HG03025 (cell line): ENCODE measurements around the gene TXNDC15.
"Not testable (repeated sequence)": the region's sequence is repeated elsewhere in the genome, so short reads cannot be mapped to it uniquely, and the experiment has no call there.

ENCODE experiments used
- ATAC-seq: cut with Tn5 transposase; IDR thresholded peaks from one replicate; pipeline ENCODE4 v1.9.1; 2021; ENCODE audit warnings: mild to moderate bottlenecking, moderate library complexity; ENCODE audit not compliant: unreplicated experiment, low FRiP score

TXNDC15 gene, protein sequence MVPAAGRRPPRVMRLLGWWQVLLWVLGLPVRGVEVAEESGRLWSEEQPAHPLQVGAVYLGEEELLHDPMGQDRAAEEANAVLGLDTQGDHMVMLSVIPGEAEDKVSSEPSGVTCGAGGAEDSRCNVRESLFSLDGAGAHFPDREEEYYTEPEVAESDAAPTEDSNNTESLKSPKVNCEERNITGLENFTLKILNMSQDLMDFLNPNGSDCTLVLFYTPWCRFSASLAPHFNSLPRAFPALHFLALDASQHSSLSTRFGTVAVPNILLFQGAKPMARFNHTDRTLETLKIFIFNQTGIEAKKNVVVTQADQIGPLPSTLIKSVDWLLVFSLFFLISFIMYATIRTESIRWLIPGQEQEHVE

GRCh38 chr5:134873987-134874830, at the start of gene TXNDC15:
Gene TXNDC15, plus strand, starts transcription at chr5:134874371. Its CDS starts 57 bp downstream, at chr5:134874428.
- ATAC-seq = peak; percentile 81

- no peak for ATAC-seq
Measured at GRCh38 chr5:134824681-134825080, 49.5 kb upstream of the TXNDC15 start.

- ATAC-seq = no peak
Measured at GRCh38 chr5:134825212-134825611, 49.0 kb upstream of the TXNDC15 start.

DNA sequence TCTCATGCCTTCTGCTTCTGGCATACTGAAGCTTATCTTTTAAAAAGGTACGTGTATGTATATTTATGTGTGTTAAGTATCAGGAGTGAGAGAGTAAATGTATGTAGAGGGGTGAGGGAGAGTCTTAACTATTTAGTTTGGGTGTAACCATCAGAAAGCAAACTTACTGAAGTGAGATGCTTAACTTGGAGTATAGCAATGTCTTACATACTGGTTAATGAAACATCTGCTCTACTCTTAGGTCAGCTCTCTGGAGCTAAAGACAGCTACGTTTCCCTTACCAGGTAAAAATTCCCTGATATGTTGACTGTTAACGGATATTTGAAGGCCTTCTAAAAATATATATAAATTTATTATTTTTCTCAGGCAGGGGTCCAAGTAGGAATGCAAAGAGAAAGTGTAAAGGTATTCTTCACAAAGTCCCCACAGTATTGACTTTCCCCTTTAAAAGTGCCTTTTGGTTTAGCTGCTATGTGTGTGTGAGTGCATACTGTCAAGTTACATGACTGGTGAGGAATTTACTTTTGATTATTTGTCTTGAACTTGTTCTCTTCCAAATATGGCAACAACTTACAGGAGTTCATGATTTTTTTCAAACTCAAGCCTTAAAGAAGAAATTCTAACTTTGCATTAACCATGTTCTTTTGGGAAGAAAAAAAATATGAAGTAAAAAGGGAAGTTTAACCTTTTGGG, 40.7 kb upstream of the TXNDC15 start:
- ATAC-seq = no peak

DNA sequence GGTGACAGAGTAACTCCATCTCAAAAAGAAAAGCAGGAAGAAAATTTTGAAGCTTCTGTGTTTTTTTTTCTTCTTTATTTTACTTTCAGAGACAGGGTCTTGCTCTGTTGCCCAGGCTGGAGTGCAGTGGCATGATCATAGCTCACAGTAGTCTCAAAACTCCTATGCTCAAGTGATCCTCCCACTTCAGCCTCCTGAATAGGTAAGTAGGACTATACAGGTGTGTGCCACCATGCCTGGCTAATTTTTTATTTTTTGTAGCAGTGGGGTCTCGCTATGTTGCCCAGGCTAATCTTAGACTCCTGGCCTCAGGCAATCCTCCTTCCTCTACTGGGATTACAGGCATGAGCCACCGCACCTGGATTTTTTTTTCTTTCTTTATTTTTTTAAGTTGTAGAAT, 38.5 kb upstream of the TXNDC15 start:
- no peak for ATAC-seq

- no peak for ATAC-seq
Measured at GRCh38 chr5:134837530-134838181, 36.5 kb upstream of the TXNDC15 start.

DNA sequence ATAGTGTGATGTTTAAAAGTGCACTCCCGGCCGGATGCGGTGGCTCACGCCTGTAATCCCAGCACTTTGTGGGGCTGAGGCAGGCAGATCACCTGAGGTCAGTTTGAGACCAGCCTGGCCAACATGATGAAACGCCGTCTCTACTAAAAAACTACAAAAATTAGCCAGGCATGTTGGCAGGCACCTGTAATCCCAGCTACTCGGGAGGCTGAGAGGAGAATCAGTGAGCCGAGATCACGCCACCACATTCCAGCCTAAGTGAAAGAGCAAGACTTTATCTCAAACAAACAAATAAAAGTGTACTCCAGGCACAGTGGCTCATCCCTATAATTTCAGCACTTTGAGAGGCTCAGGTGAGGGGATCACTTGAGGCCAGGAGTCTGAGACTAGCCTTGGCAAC, 35.8 kb upstream of the TXNDC15 start:
- ATAC-seq = not testable (repeated sequence)

- no peak for ATAC-seq
Measured at GRCh38 chr5:134840811-134841210, 33.4 kb upstream of the TXNDC15 start.

- ATAC-seq = no peak
Measured at GRCh38 chr5:134844252-134844651, 29.9 kb upstream of the TXNDC15 start.

DNA sequence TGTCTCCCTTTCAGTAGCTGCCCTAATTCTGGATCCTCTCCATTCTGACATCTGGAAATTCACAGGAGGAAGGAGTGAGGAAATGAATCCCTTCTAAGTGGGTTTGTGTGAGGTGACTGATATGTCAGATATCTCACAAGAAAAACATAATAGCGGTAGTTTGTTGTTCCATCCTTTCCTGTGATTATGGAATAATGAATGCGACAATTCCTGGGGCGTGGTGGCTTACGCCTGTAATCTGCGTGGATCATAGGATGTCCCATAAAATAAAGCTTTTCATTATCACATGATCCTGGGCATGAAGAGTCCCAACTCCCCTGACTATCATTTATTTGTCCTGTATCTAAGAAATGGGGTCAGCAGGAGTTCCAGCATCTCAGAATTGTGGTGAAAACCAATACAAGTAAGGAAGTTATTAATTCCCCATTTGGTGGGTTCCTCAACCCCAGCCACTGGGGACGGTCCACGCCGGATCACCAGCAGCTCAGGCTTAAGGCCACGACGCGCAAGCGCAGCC, 28.8 kb upstream of the TXNDC15 start:
- ATAC-seq = no peak

DNA sequence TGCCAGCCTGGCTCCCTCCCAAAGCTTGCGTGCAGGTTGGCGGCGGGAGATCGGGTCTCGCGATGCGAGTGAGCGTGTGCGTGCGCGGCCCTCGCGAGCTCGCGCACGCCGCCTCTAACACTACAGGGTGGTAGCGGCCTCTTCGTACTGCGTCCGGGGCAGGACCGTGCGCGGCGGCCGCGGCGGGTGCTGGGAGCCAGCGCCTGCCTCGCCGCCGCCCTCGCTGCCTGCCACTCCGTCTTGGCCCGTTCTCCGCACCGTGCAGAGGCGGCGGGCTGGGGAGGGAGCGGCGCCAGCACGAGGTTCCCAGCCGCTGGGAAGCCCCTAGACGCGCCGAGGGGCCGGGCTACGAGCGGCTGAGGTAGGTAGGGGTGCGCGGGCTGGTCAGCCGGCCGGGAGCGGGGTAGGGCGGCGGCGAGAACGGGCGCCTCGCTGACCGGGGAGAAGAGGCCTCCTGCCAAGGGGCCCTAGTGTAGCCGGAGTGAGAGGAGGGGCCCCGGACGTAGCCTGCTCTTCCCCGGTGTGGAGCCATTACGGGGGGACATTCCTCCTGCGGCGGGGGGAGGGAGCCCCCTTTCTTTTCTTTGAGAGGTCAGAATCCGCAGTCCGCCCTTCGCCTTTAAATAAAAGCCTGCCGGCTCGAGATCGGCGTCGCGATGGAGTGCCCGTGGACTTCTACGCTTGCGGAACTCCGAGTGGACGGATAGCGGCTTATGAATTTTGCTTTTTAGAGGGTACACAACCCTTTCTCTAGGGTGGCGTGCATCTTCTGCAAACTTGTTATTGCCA, 28.1 kb upstream of the TXNDC15 start, which contains the start of gene C5orf24:
C5orf24 (plus strand) TSS at position 117 of the 789 bp plus-strand sequence. CDS start 8,933 bp downstream, outside the sequence.
- peak; percentile 91 for ATAC-seq

DNA sequence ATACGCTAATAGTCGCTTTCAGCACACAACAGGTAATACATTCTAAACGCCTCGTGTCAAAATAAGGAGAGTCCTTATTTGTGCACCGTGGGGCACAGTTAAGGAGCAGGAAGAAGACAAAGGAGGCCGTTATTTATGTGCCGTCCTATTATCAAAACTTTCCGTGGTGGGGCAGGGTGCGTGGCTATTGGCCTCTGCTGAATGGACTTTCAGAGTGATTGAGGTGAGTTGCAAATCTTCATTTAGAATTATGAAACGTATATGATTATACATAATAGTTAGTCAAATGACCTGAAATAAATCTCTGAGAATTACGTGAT, 27.6 kb upstream of the TXNDC15 start:
- peak; percentile 4 for ATAC-seq

GRCh38 chr5:134849434-134849933, 24.7 kb upstream of the TXNDC15 start:
- ATAC-seq = not testable (repeated sequence)

DNA sequence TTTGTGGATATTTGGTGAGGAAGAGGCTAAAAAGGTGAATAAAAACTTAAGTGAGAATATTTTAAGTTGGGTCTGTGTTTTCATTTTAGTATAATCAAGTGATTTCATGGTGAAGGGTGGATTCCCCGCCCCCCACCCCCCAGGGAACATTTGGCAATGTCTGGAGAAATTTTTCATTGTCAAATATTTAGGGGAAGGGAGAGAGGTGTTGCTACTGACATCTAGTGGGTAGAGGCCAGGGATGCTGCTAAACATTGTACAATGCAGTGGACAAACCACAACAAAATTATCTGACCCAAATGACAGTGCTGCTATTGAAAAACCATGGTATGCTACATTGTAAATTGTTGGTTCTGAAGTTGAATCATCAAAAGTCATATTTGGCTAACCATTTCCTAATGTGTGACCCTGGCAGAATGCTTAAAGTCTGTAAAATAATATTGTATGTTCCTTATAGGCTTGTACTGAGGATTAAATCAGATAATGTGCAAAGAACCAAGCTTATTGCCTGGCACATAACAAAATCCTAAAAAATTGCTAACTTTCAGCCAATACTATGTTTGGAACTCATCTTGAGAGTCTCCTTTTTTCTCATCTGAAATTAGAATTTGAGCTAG, 22.8 kb upstream of the TXNDC15 start:
- no peak for ATAC-seq

DNA sequence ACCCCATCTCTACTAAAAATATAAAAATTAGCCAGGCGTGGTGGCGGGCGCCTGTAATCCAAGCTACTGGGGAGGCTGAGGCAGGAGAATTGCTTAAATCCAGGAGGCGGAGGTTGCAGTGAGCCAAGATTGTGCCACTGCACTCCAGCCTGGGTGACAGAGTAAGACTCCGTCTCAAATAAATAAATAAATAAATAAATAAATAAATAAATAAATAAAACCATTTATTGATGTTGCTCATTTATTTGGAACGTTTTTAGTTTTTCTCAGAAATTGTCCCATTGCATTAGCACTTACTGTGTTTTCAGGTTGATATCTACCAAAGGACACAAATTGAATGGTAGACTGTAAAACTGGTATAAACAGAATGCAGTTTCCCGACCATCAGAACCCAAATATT, 17.7 kb upstream of the TXNDC15 start:
- not testable (repeated sequence) for ATAC-seq

GRCh38 chr5:134857401-134857800, 16.8 kb upstream of the TXNDC15 start:
- ATAC-seq = no peak

GRCh38 chr5:134864707-134865106, 9.5 kb upstream of the TXNDC15 start:
- no peak for ATAC-seq

GRCh38 chr5:134873494-134873893, 677 bp upstream of the TXNDC15 start:
- no peak for ATAC-seq
